MM.1S (cell line): ENCODE data around the gene TTR.

Source experiments
- DNase-seq: peaks from one replicate; pipeline ENCODE4 v3.0.0-alpha.2; 2015
- H2AFZ ChIP-seq: fragments of 300-600 bp; sonication (generic); 2 replicates; pipeline ENCODE4 v1.6.0; 2016; ENCODE audit warnings: antibody characterized with exemption, low read length
- H3F3A ChIP-seq: fragments of 300-600 bp; sonication (generic); 2 replicates; pipeline ENCODE4 v1.6.1; 2016; ENCODE audit warnings: mild to moderate bottlenecking, antibody characterized with exemption, low read length, moderate library complexity, mixed read lengths; ENCODE audit not compliant: insufficient read depth
- H3K27ac ChIP-seq: fragments of 300-600 bp; sonication (generic); 2 replicates; pipeline ENCODE4 v1.5.1; 2016; ENCODE audit warnings: mild to moderate bottlenecking, low read length
- H3K27me3 ChIP-seq: fragments of 300-600 bp; sonication (generic); replicated peaks from 2 replicates; pipeline ENCODE4 v1.6.0; 2016; ENCODE audit warnings: low read length; ENCODE audit not compliant: insufficient read depth
- H3K36me3 ChIP-seq: fragments of 300-600 bp; sonication (generic); replicated peaks from 2 replicates; pipeline ENCODE4 v1.6.1; 2016; ENCODE audit warnings: mild to moderate bottlenecking, low read length, mixed read lengths; ENCODE audit not compliant: insufficient read depth
- H3K4me1 ChIP-seq: fragments of 300-600 bp; sonication (generic); 2 replicates; pipeline ENCODE4 v1.6.1; 2016; ENCODE audit warnings: low read length, mixed read lengths
- H3K4me2 ChIP-seq: fragments of 300-600 bp; sonication (generic); 2 replicates; pipeline ENCODE4 v1.6.0; 2016; ENCODE audit warnings: low read depth, low read length
- H3K4me3 ChIP-seq: fragments of 300-600 bp; sonication (generic); 2 replicates; pipeline ENCODE4 v1.5.1; 2016; ENCODE audit warnings: low read length, mixed read lengths
- H3K79me2 ChIP-seq: fragments of 300-600 bp; sonication (generic); 2 replicates; pipeline ENCODE4 v1.6.1; 2016; ENCODE audit warnings: mixed run types, low read length, mixed read lengths
- H3K9ac ChIP-seq: fragments of 300-600 bp; sonication (generic); 2 replicates; pipeline ENCODE4 v1.6.1; 2016; ENCODE audit warnings: low read length, mixed read lengths
- H3K9me2 ChIP-seq: fragments of 300-600 bp; sonication (generic); replicated peaks from 2 replicates; pipeline ENCODE4 v1.6.1; 2016; ENCODE audit warnings: mild to moderate bottlenecking, low read length, mixed read lengths; ENCODE audit not compliant: insufficient read depth
- H3K9me3 ChIP-seq: fragments of 300-600 bp; sonication (generic); replicated peaks from 2 replicates; pipeline ENCODE4 v1.6.1; 2016; ENCODE audit warnings: mild to moderate bottlenecking, low read length, mixed read lengths; ENCODE audit not compliant: insufficient read depth
- H4K20me1 ChIP-seq: fragments of 300-600 bp; sonication (generic); 2 replicates; pipeline ENCODE4 v1.6.1; 2016; ENCODE audit warnings: mild to moderate bottlenecking, low read length, moderate library complexity, mixed read lengths; ENCODE audit not compliant: insufficient read depth
- CTCF ChIP-seq: fragments of 300-600 bp; sonication (generic); IDR thresholded peaks from 2 replicates; pipeline ENCODE4 v1.5.1; 2016; ENCODE audit warnings: antibody characterized with exemption, low read length, mixed read lengths
- EZH2 ChIP-seq: fragments of 300-600 bp; sonication (generic); optimal IDR thresholded peaks from 2 replicates; pipeline ENCODE3; 2017; ENCODE audit warnings: low read depth, mild to moderate bottlenecking, antibody characterized with exemption, low read length, mixed read lengths
- EZH2phosphoT487 ChIP-seq: fragments of 300-600 bp; sonication (generic); IDR thresholded peaks from 2 replicates; pipeline ENCODE4 v1.6.1; 2018; ENCODE audit warnings: antibody characterized with exemption, low read length

TTR gene

DNA sequence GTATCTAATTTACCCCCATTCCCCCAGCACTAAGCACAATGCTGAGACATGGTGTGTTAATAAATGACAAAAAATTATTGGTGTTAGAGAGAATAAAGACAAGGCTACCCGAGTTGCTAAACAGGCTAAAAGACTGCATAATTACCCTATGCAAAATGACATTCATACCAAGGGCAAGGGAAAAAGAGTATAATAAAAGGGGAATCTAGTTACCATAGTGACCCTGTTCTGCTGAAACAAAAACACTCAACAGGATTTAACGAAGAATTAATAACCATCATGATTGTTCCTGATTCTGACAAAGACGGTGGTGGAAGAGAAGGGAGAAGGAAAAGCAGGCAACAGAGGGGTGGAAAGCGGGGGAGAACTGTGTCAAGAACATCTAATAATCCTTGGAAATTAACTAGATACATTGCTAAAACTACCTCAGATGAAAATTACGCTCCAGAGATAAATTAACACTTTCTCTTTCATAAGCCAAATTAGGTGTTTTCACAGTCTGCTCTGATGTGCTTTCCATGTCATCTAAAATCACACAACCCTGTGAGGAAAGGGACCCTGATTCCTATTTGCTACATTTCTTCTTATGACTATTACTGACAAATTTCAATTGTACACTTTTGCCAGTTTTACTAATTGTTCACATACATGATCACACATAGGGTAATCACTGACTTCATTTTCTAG, 25.5 kb downstream of the TTR start:
- Histone ChIP-seq H3K4me1 (no peaks in the 10 kb centered on the region), H4K20me1 (no peaks in the 10 kb centered on the region), H2AFZ (no peak overlapping the region), H3F3A (no peaks in the 10 kb centered on the region), H3K27me3 (no peaks in the 10 kb centered on the region), H3K79me2 (no peaks in the 10 kb centered on the region), H3K36me3 (no peaks in the 10 kb centered on the region), H3K4me3 (no peak overlapping the region), H3K4me2 (no peak overlapping the region), H3K9ac (no peak overlapping the region), H3K27ac (no peak overlapping the region), H3K9me3 (no peaks in the 10 kb centered on the region), H3K9me2 (no peaks in the 10 kb centered on the region)
- DNase-seq, result no peak
- no peak for TF ChIP-seq EZH2
- no peak for TF ChIP-seq CTCF
- no peak for TF ChIP-seq EZH2phosphoT487

DNA sequence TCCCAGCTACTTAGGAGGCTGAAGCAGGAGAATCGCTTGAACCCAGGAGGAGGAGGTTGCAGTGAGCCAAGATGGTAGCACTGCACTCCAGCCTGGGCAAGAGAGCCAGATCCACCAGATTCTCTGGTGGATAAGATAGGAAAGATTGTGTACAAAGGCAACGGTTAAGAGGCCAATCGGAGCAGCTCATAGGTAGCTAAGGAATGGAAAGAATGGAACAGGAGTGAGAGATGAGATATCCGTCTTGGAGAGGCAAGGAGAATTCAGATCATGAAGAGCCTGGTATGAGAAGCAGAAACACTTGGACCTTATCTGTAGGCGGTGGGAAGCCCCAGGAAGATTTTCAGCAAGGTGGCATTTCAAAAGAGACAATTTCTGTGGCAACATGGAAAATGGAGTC, 27.1 kb downstream of the TTR start:
- no peaks in the 10 kb centered on the region for H3K4me1 ChIP-seq
- no peak overlapping the region for H2AFZ ChIP-seq
- H3K9me2 ChIP-seq, result no peaks in the 10 kb centered on the region
- H3F3A ChIP-seq, result no peaks in the 10 kb centered on the region
- TF ChIP-seq EZH2phosphoT487 (no peak), EZH2 (no peak), CTCF (no peak)
- no peak overlapping the region for H3K4me3 ChIP-seq
- no peaks in the 10 kb centered on the region for H3K79me2 ChIP-seq
- no peak overlapping the region for H3K4me2 ChIP-seq
- no peaks in the 10 kb centered on the region for H4K20me1 ChIP-seq
- H3K36me3 ChIP-seq, result no peaks in the 10 kb centered on the region
- H3K27me3 ChIP-seq, result no peaks in the 10 kb centered on the region
- DNase-seq, result no peak
- H3K27ac ChIP-seq, result no peak overlapping the region
- no peak overlapping the region for H3K9ac ChIP-seq
- H3K9me3 ChIP-seq, result no peaks in the 10 kb centered on the region

DNA sequence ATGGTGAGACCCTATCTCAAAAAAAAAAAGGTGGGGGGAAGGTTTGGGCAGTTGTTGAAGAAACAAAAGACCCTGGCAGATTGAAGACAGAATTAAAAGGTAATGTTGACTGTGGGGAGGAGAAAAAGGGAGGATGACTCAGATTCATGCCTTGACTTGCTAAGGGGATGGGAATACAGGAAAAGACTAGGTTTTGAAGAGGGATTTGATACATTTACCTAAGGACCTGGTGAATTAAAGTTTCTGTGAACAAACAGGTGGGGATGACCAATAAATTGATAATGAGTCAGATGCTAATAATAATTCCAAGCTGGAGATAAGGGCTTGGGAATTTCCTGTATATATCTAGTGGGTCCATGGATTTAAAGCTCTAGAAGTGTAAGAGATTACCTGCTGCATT, 27.6 kb downstream of the TTR start:
- Histone ChIP-seq H3K9me3 (no peaks in the 10 kb centered on the region), H3K9me2 (no peaks in the 10 kb centered on the region), H2AFZ (no peak overlapping the region), H4K20me1 (no peaks in the 10 kb centered on the region), H3K9ac (no peak overlapping the region), H3K4me1 (no peaks in the 10 kb centered on the region), H3K36me3 (no peaks in the 10 kb centered on the region), H3K79me2 (no peaks in the 10 kb centered on the region), H3K27me3 (no peaks in the 10 kb centered on the region), H3K4me2 (no peak overlapping the region), H3K4me3 (no peak overlapping the region), H3F3A (no peaks in the 10 kb centered on the region), H3K27ac (no peak overlapping the region)
- no peak for TF ChIP-seq EZH2
- TF ChIP-seq CTCF, result no peak
- no peak for TF ChIP-seq EZH2phosphoT487
- no peak for DNase-seq
